GM18873 (cell line): ENCODE measurements around the gene TXNDC11.
A peak's percentile ranks its signal among the peaks of the same experiment; 100 is the strongest.

Experiments
- ATAC-seq: cut with Tn5 transposase; IDR thresholded peaks from one replicate; pipeline ENCODE4 v1.9.1; 2021; ENCODE audit warnings: mild to moderate bottlenecking, moderate library complexity, moderate number of reproducible peaks; ENCODE audit not compliant: unreplicated experiment, low FRiP score

Gene TXNDC11

GRCh38 chr16:11677451-11677951 is 65.2 kb downstream of the TXNDC11 start:
- no peak for ATAC-seq

- ATAC-seq = no peak
These were observed 65.9 kb downstream of the TXNDC11 start for GRCh38 chr16:11676799-11677198.

DNA sequence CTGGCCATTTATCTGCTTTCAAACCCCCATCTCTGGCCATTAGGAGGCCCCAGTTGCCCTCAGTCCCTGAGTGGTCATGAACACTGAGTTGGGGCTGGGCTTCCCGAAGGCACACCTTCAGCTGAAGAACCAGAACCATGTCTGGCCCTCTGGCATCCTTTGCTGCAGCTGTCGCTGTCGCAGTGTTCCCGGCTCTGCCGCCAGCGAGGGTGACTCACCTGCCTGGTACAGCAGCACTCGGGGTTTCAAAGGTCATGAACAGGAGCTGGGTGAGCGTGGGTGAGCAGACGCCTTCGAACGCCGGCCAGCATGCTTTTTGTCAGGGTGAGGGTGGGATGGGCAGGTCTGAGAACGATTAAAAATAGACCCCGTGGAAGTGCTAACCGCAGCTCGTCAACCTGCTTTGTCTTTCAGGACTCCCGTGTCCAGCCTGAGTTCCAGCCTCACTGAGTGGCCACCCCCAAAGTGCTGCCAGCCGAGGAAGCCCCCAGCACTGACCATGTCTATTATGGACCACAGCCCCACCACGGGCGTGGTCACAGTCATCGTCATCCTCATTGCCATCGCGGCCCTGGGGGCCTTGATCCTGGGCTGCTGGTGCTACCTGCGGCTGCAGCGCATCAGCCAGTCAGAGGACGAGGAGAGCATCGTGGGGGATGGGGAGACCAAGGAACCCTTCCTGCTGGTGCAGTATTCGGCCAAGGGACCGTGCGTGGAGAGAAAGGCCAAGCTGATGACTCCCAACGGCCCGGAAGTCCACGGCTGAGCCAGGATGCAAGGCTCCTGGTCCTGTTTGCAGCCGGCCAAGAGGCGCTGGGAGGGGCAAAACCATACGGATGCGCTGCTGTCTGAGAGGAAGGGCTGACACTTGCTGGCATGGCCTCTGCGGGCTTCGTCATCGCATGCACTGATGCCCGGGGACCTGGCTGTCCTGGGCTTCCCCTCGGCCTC is 66.8 kb downstream of the TXNDC11 start:
- no peak for ATAC-seq

GRCh38 chr16:11674818-11675560 is 67.7 kb downstream of the TXNDC11 start:
- ATAC-seq = no peak

DNA sequence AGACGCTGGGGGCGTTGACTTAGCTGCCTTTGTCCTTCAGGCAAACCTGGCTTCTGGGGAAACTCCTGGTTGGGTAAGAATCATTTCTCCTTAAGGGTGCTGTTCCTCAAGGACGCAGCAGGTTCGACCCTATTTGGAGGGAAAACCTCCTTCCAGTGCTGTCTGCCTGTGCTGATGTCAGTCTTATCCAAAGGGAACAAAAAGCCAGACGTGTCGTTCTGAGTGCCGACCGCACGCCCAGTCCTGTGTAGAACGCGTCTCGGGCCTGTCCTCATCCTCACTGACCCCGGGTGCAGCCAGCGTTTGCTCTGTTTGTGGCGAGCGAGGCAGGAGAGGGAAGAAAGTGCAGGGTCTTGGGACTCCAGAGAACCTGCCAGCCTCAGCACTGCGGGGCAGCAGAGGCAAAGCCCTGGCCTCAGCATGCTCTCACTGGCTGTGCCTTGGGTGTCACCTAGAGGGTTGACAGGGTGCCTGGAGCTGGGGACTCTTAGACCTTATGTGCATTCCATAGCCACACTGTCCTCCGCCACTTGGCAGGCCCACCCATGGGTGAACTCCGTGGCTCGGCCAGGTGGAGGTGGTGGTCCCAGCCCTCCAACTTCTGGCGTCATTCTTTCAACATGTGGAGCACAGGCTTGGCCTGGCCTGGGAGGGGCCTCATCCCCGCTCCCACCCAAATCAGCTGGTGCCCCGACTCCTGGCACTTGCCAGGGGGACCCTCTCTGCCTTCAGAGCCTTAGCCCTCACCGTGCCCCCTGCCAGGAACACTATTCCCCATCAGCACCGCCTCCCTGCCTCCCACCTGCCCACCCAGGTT is 68.4 kb downstream of the TXNDC11 start:
- no peak for ATAC-seq

DNA sequence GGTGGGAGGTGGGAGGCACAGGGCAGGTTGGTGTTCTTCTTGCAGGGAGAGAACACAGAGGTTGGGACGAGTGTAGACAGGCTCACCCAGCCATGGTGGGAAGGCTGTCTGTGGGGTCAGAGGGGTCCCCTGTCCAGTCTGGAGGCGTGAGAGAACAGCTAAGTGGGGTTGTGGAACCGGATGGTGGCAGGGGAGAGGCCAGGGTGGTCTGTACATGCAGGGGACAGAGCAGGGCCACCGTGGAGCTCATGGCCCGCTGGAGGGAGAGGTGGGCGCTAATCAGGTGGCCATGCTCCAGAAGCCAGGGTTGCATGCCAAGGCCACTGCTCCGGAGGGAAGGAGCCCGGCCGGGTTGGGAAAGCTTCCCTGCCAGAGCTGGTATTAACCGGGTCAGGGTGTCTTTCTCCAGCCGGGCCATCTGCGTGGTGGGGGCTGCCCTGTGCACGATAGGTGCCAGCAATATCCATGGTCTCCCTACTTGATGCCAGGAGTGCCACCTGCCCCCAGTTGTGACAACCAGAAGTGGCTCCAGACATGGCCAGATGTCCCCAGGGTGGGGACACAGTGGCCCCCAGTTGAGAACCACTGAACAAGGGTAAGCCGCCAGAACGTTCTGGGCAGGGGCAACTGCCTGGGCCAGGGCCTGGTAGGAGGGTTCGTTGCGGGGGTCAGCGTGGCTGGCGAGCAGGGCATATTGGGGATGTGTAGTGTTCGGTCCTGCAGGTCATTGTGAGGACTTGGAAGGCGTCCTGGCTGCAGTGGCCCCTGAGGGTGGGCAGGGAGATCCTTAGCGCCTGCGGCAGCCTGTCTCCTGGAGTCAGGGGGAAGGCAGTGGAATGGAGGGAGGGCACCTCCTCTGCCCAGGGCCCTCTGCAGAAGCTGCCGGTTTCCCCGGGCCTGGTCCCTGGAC is 69.3 kb downstream of the TXNDC11 start:
- no peak for ATAC-seq

- no peak for ATAC-seq
These were observed 70.2 kb downstream of the TXNDC11 start for GRCh38 chr16:11672206-11673090.

DNA sequence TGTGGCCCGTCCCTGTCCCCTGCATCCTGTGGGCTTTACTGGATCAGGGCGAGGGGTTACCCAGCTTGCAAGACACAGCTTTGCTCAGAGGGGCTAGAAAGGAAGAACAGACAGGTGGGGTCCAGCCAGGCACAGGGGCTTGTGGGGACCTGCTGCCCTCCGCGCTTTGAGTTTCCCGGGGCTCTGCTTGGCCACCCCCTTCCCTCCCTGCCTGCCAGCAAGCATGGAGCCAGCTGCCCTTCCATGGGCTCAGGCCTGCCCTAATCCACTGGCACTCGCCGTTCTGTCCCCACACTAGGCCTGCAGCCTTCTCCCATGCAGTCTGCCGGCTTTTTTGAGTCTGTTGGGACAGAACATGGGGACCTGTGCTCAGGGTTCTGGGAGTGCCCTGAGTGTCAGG is 71.0 kb downstream of the TXNDC11 start:
- no peak for ATAC-seq

DNA sequence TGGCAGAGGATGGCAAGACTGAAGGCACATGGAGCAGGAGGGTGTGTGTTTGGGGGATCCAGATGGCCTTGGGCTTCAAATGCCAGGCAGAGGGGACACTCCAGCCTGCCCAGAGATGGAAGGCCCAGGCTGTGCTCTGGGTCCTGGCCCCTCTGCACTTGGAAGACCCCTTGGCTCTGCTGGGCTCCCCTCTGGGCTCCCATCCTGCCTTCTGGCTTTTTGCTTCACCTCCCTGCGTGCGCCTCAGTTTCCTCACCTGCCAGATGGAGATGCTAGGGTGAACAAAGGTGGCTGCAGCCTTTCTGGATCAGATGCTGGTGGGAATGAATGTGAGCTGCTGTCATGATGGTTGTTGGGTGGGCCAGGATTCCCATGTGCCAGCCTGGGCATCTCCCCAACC is 71.4 kb downstream of the TXNDC11 start:
- ATAC-seq = no peak

- ATAC-seq = peak; percentile 38
These were observed 72.2 kb downstream of the TXNDC11 start for GRCh38 chr16:11670171-11671131.

DNA sequence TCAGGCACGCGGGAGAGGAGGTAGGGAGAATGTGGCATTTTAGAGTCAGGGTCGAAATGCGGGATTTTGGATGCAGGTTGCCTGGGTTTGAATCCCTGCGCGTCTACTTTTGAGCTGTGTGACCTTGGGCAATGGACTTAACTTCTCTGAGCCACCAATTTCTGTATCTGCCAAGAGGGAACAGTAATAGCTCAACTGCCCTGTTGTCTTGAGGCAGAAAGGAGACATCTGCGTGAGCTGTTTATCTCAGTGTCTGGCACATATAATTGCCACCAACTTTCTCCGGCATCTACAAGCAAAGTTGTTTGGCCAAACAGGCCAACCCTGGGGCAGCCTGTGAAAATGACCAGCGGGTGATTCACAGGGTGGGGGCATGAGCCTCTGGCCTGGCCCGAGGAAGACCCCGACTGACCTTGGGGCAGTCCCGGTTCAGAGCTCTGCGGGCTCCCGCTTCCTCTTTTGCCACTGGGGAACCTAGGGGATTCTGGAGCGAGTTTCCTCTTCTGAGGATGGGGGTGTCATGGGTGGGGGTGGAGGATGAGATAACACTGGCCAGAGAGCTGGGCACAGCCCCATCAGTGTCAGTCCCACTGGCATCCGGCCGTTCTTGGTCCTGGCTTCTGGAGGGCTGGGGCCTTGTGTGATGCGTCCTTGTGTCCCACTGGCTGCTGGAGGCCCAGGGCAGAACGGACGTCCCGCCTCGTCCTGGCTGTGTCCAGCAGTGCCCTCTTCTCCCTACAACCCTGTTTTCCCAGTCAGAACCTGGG is 73.1 kb downstream of the TXNDC11 start:
- ATAC-seq = no peak

DNA sequence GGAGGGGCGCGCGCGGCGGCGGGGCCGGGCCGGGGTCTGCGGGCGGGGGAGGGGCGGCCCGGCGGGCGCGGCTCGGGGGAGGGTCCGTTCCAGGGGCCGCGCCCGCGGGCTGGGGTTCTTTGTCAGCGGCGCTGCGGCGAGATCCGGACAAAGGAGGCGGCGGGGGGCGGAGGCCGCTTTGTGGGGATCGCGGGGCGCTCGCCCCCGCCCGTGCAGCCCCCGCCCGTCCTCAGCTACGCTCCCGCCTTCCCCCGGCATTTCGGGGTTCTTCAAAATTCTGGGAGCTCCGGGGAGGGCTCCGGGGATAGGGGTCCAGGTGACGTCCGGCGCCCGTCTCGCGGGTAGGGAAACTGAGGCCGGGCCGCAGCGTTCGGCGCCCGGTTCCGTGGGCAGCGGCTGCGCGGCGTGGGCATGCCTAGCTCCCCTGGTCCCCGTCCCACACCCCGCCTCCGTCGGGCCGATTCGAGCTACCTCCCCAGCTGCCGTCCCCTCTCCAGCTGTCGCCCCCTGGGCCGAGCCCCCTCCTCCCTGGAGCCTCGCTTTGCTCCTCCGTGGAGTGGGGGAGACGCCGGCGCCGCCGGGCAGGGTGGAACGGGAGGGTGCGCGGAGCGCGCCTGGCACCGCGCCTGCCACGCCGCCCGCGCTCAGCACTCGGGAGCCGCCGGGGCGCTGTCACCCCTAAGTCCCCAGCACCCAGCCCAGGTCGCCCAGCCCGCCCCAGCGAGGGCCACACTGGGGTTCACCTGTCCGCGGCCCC is 73.9 kb downstream of the TXNDC11 start:
- no peak for ATAC-seq

GRCh38 chr16:11667824-11668622 is 74.6 kb downstream of the TXNDC11 start, which contains the start of gene SNN:
Gene SNN (plus strand): TSS chr16:11668455. CDS start chr16:11676060, 7,605 bp downstream.
- no peak for ATAC-seq

DNA sequence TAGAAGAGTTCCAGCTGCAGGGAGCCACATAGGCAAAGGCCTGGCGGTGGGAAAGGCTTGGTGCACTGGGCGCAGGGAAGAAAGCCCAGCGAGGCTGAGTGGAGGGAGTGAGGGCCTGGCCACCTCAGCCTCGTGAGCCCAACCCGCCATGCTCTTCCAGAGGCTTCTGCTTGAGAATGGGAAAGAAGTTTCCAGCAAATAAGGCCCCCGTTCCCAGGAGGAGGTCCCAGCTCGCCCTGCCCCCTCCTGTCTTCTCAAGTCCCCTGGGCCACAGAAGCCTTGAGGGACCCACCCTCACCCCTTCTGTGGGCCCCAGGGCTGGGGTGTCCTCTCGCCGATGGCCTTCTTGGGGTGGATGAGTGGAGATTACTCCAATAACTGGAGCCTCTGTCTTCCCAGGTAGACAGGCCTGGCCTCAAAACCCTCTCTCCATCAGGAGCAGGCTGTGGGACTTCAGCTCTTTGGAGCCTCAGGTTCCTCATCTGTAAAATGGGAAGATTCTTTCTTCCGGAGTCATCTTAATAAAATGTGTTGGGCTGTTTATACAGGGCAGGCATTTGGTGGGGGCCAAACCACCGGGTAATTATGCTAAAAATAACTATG is 75.3 kb downstream of the TXNDC11 start:
- no peak for ATAC-seq
